Measurements from ENCODE around the gene KAZN.

DNA sequence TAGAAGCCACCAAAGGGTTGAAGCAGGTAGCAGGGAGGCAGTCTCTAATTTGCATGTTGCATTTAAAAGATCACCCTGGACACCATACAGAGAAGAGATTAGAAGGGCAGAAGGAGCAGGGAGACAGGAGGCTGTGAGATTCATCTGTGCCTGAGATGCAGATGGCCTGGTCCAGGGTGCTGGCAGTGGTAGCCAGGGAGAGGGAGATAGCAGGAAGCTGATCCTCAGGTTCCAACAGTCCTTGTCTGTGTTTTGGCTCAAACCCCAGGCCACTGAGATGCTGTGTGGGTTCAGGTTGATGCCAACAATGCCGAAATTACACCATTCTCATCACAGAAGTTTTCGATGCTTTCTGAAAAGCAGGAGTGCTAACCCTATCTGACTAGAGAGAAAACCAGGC is 113.7 kb downstream of the KAZN start:
- TF ChIP-seq CEBPB (IDR thresholded peaks at IDR 0.05) (no peak), TAF1 (IDR thresholded peaks at IDR 0.05; ENCODE audit: low read depth) (no peak), YY1 (IDR thresholded peaks at IDR 0.05; ENCODE audit: low read depth) (no peak), TCF12 (IDR thresholded peaks at IDR 0.05; ENCODE audit: low read depth) (no peak), CREB1 (IDR thresholded peaks at IDR 0.05; ENCODE audit: low read depth) (no peak), TEAD4 (IDR thresholded peaks at IDR 0.05) (no peak), ZBTB7A (IDR thresholded peaks at IDR 0.05; ENCODE audit: low read depth) (no peak), RAD21 (IDR thresholded peaks at IDR 0.05; ENCODE audit: low read depth) (no peak), EP300 (IDR thresholded peaks at IDR 0.05; ENCODE audit: borderline replicate concordance) (no peak), FOXM1 (IDR thresholded peaks at IDR 0.05; ENCODE audit: borderline replicate concordance, low read depth) (no peak)
- TF ChIP-seq, protein P1, sequence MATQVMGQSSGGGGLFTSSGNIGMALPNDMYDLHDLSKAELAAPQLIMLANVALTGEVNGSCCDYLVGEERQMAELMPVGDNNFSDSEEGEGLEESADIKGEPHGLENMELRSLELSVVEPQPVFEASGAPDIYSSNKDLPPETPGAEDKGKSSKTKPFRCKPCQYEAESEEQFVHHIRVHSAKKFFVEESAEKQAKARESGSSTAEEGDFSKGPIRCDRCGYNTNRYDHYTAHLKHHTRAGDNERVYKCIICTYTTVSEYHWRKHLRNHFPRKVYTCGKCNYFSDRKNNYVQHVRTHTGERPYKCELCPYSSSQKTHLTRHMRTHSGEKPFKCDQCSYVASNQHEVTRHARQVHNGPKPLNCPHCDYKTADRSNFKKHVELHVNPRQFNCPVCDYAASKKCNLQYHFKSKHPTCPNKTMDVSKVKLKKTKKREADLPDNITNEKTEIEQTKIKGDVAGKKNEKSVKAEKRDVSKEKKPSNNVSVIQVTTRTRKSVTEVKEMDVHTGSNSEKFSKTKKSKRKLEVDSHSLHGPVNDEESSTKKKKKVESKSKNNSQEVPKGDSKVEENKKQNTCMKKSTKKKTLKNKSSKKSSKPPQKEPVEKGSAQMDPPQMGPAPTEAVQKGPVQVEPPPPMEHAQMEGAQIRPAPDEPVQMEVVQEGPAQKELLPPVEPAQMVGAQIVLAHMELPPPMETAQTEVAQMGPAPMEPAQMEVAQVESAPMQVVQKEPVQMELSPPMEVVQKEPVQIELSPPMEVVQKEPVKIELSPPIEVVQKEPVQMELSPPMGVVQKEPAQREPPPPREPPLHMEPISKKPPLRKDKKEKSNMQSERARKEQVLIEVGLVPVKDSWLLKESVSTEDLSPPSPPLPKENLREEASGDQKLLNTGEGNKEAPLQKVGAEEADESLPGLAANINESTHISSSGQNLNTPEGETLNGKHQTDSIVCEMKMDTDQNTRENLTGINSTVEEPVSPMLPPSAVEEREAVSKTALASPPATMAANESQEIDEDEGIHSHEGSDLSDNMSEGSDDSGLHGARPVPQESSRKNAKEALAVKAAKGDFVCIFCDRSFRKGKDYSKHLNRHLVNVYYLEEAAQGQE (IDR thresholded peaks at IDR 0.05; ENCODE audit: low read depth): no peak
- TF ChIP-seq, protein P2, sequence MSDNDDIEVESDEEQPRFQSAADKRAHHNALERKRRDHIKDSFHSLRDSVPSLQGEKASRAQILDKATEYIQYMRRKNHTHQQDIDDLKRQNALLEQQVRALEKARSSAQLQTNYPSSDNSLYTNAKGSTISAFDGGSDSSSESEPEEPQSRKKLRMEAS (IDR thresholded peaks at IDR 0.05): no peak
